ENCODE measurements around the gene PRUNE2. TPM values are rescaled to one million over a fixed set of nuclear protein-coding genes. Genes with fewer than 3 reads are reported as not detected.

The PRUNE2 gene
- total and polyA plus RNA-seq, 9 of the 15 experiments (the other 6 are each of a cell fraction or from before 2014, with no cell fraction given), result 0.05 to 0.45 (median 0.18) TPM; not detected in 1

DNA sequence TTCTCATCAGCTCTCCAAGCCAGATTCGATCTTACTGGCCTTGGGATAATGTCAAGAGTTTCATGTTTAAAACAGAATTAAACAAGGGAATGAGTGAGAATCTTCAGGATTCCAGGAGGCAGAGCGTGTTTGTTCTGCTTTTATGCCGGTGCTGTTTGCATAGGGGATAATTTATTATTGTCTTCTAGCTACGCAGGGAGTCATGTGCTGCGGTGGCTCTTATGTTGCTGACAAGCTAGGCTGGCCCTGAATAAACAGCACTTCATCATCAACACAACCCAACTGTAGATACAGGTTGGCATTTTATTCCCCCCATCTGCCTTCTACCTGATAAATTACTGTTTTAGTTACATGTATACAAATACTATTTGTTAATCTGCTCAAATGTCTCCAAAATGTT, 188.7 kb downstream of the PRUNE2 start:
- H3K79me2 ChIP-seq (ENCODE audit: control insufficient read depth, insufficient read depth, low read length), result no peaks in the 10 kb centered on the region
- DNase-seq (ENCODE audit: extremely low read depth in 1 of 4, low spot score in 3 of 4) (no peak), FAIRE-seq (no peak), ATAC-seq (no peak)
- BruUV-seq (replicated peaks), result no TSS peak
- H3K9me1 ChIP-seq (ENCODE audit: control insufficient read depth, insufficient read depth, low read length), result no peaks in the 10 kb centered on the region
- no peaks in the 10 kb centered on the region for H3K9me3 ChIP-seq (replicated peaks; ENCODE audit: control insufficient read depth, insufficient read depth, low read depth, low read length)
- no peak overlapping the region for H2AFZ ChIP-seq (ENCODE audit: low read depth, low read length)
- ChIA-PET CTCF (ENCODE audit: low intra/inter-chr PET ratio) (no interaction called here), POLR2A (interaction anchor here (0.7 kb wide), 1 partner anchor 65 kb away, joined by 3 read pairs; no protein-coding TSS in a partner anchor)
- no peaks in the 10 kb centered on the region for H3K36me3 ChIP-seq (ENCODE audit: control insufficient read depth, insufficient read depth, low read length)
- WGBS (ENCODE audit: insufficient coverage, low coverage, missing lambda C conversion rate), result 2% methylated on average over 5 of the region's 5 CpGs
- TF ChIP-seq ZNF76 (CRISPR knock-in tag; IDR thresholded peaks at IDR 0.05; ENCODE audit: borderline replicate concordance), result no peak
- no peak for TF ChIP-seq TAF9B (IDR thresholded peaks at IDR 0.05; ENCODE audit: partially characterized antibody)
- TF ChIP-seq, protein P1, sequence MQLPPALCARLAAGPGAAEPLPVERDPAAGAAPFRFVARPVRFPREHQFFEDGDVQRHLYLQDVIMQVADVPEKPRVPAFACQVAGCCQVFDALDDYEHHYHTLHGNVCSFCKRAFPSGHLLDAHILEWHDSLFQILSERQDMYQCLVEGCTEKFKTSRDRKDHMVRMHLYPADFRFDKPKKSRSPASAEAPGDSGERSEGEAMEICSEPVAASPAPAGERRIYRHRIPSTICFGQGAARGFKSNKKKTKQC (CRISPR knock-in tag; IDR thresholded peaks at IDR 0.05), result no peak
- no peak for TF ChIP-seq ZFP30 (CRISPR knock-in tag; IDR thresholded peaks at IDR 0.05; ENCODE audit: borderline replicate concordance)
- no peak for TF ChIP-seq FOXM1 (IDR thresholded peaks at IDR 0.05; ENCODE audit: low read depth)
- TF ChIP-seq FOXM1 (CRISPR knock-in tag; IDR thresholded peaks at IDR 0.05; ENCODE audit: low read depth), result no peak
- H3K4me3 ChIP-seq, result no peak overlapping the region
- no peak overlapping the region for H3K4me2 ChIP-seq (ENCODE audit: insufficient read depth, low read length)
- in situ Hi-C loops (cut with MboI), result no loop called here
- no peaks in the 10 kb centered on the region for H3K4me1 ChIP-seq (replicated peaks in 1 of 2; ENCODE audit: control insufficient read depth in 2 of 2, insufficient read depth in 2 of 2, low read length in 2 of 2)
- peaks cover 0 to 4% of the 10 kb centered on the region in 2 experiments; a peak in 2 of 5 replicates for H3K27me3 ChIP-seq (ENCODE audit: control insufficient read depth in 2 of 2, insufficient read depth in 2 of 2, low read length in 2 of 2)
- no peaks in the 10 kb centered on the region for H4K20me1 ChIP-seq (replicated peaks; ENCODE audit: control insufficient read depth, insufficient read depth, low read length)
- no peak overlapping the region for H3K9ac ChIP-seq (ENCODE audit: insufficient read depth in 1 of 2, low read depth in 2 of 2, low read length in 2 of 2)
- H3K27ac ChIP-seq (ENCODE audit: extremely low read depth, low read depth, low read length), result no peak overlapping the region
- intact Hi-C loops (cut with micrococcal nuclease), result loop anchor here (10.0 kb wide), 1 partner anchor 402 kb away; no protein-coding TSS in a partner anchor

Data from K562 (cell line).